PFSK-1 (cell line): ENCODE results near the gene GPX7.

Experiments
- FOXP2 ChIP-seq: optimal IDR thresholded peaks from 2 replicates; pipeline ENCODE3; 2011; ENCODE audit warnings: borderline replicate concordance, control low read depth, inconsistent platforms; ENCODE audit not compliant: insufficient read depth; ENCODE audit errors: extremely low read length, extremely low read depth
- POLR2AphosphoS5 ChIP-seq: IDR thresholded peaks from 2 replicates; pipeline ENCODE4 v1.6.1; 2012; ENCODE audit warnings: low read depth, mild to moderate bottlenecking, control low read depth, low read length, moderate library complexity
- SIN3A ChIP-seq: IDR thresholded peaks from 2 replicates; pipeline ENCODE4 v1.6.1; 2012; ENCODE audit warnings: mild to moderate bottlenecking, low read length, moderate library complexity, borderline replicate concordance; ENCODE audit not compliant: insufficient read depth
- TAF1 ChIP-seq: IDR thresholded peaks from 2 replicates; pipeline ENCODE4 v1.6.1; 2012; ENCODE audit warnings: low read length, control low read depth, borderline replicate concordance; ENCODE audit not compliant: insufficient read depth
- TF ChIP-seq, protein P1 (sequence below), 2 experiments: IDR thresholded peaks; 2 replicates each; pipeline versions ENCODE4 v1.6.1 to v1.8.0; 2011 to 2012; ENCODE audit warnings: low read depth in 2 of 2, low read length in 2 of 2, control low read depth in 1 of 2, inconsistent platforms in 1 of 2, mild to moderate bottlenecking in 1 of 2, moderate library complexity in 1 of 2; ENCODE audit not compliant: insufficient read depth in 1 of 2

GPX7 gene

DNA sequence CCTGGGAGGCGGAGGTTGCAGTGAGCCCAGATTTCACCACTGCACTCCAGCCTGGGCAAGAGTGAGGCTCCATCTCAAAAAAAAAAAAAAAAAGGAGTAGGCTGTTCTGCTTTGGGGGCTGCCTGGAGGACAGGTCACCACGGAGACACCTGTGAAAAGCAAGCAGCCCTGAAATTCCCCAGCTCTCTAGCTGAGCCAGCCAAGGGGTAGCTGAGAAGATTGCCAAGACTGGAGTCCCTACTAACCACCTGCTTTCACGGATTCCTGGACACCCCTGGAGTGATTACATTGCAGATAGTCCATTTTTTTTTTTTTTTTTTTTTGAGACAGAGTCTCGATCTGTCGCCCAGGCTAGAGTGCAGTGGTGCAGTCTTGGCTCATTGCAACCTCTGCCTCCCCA lies 12.5 kb downstream of the GPX7 start:
- TF ChIP-seq SIN3A (no peak), TAF1 (no peak), FOXP2 (no peak), POLR2AphosphoS5 (no peak)
- TF ChIP-seq, protein P1, sequence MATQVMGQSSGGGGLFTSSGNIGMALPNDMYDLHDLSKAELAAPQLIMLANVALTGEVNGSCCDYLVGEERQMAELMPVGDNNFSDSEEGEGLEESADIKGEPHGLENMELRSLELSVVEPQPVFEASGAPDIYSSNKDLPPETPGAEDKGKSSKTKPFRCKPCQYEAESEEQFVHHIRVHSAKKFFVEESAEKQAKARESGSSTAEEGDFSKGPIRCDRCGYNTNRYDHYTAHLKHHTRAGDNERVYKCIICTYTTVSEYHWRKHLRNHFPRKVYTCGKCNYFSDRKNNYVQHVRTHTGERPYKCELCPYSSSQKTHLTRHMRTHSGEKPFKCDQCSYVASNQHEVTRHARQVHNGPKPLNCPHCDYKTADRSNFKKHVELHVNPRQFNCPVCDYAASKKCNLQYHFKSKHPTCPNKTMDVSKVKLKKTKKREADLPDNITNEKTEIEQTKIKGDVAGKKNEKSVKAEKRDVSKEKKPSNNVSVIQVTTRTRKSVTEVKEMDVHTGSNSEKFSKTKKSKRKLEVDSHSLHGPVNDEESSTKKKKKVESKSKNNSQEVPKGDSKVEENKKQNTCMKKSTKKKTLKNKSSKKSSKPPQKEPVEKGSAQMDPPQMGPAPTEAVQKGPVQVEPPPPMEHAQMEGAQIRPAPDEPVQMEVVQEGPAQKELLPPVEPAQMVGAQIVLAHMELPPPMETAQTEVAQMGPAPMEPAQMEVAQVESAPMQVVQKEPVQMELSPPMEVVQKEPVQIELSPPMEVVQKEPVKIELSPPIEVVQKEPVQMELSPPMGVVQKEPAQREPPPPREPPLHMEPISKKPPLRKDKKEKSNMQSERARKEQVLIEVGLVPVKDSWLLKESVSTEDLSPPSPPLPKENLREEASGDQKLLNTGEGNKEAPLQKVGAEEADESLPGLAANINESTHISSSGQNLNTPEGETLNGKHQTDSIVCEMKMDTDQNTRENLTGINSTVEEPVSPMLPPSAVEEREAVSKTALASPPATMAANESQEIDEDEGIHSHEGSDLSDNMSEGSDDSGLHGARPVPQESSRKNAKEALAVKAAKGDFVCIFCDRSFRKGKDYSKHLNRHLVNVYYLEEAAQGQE (IDR thresholded peaks at IDR 0.05; ENCODE audit: insufficient read depth in 1 of 2, low read depth in 2 of 2, low read length in 2 of 2), result no peak

DNA sequence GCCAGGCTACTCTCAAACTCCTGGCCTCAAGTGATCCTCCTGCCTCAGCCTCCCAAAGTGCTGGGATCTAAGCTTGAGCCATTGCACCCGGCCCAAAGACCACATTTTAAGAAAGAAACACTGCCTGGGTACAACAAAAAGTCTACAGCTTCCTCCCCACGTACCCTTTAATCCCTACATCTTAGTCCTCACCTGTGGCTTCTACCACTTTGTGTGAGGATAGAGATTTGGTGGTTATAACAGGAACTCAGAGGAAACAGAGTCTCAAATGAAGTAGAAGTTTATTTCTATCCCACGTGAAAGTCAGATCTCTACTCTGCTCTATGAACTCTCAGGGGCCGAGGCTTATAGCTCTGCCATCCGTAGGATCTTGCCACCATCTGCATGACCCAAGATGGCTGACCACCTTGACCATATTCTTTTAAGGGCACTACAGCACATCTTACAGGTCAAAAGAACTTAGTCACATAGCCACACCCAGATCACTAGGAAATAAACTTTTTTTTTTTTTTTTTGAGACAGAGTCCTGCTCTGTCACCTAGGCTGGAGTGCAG lies 13.4 kb downstream of the GPX7 start:
- TF ChIP-seq FOXP2 (no peak), TAF1 (no peak), SIN3A (no peak), POLR2AphosphoS5 (no peak)
- TF ChIP-seq, protein P1 (IDR thresholded peaks at IDR 0.05; ENCODE audit: insufficient read depth in 1 of 2, low read depth in 2 of 2, low read length in 2 of 2), result no peak

DNA sequence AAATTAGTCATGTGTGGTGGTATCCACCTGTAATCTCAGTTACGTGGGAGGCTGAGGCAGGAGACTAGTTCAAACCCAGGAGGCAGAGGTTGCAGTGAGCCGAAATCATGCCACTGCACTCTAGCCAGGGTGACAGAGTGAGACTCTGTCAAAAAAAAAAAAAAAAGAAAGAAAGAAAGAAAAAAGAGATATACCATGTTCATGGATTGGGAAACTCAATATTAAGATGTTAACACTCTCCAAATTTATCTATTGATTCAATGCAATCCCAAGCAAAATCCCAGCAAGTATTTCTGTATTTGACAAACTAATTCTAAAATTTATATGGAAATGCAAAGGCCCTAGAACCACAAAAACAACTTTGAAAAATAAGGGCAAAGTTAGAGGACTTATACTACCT lies 19.8 kb downstream of the GPX7 start:
- TF ChIP-seq FOXP2 (no peak), POLR2AphosphoS5 (no peak), SIN3A (no peak), TAF1 (no peak)
- TF ChIP-seq, protein P1 (IDR thresholded peaks at IDR 0.05; ENCODE audit: insufficient read depth in 1 of 2, low read depth in 2 of 2, low read length in 2 of 2), result no peak

DNA sequence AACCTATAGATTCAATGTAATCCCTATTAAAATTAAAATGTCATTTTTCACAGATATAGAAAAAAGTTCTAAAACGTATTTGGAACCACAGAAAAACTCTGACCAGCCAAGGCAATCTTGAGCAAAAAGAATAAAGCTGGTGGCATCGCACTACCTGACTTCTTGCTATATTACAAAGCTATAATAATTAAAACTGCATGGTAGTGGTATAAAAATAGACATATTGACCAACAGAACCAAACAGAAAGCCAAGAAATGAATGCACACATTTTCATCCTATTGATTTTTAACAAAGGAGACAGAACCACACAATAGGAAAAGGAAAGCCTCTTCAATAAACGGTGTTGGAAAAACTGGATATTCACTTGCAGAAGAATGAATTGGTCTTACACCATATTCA lies 21.6 kb downstream of the GPX7 start:
- no peak for TF ChIP-seq FOXP2
- TF ChIP-seq, protein P1 (IDR thresholded peaks at IDR 0.05; ENCODE audit: insufficient read depth in 1 of 2, low read depth in 2 of 2, low read length in 2 of 2), result no peak
- no peak for TF ChIP-seq POLR2AphosphoS5
- TF ChIP-seq TAF1, result no peak
- no peak for TF ChIP-seq SIN3A
